NCI-H524 (cell line): ENCODE data around the gene ENDOU.

Experiments
- DNase-seq, 2 experiments: peaks; one replicate each; lab custom pipeline; 2025; lab: John Stamatoyannopoulos, UW

The ENDOU gene, protein sequence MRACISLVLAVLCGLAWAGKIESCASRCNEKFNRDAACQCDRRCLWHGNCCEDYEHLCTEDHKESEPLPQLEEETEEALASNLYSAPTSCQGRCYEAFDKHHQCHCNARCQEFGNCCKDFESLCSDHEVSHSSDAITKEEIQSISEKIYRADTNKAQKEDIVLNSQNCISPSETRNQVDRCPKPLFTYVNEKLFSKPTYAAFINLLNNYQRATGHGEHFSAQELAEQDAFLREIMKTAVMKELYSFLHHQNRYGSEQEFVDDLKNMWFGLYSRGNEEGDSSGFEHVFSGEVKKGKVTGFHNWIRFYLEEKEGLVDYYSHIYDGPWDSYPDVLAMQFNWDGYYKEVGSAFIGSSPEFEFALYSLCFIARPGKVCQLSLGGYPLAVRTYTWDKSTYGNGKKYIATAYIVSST

DNA sequence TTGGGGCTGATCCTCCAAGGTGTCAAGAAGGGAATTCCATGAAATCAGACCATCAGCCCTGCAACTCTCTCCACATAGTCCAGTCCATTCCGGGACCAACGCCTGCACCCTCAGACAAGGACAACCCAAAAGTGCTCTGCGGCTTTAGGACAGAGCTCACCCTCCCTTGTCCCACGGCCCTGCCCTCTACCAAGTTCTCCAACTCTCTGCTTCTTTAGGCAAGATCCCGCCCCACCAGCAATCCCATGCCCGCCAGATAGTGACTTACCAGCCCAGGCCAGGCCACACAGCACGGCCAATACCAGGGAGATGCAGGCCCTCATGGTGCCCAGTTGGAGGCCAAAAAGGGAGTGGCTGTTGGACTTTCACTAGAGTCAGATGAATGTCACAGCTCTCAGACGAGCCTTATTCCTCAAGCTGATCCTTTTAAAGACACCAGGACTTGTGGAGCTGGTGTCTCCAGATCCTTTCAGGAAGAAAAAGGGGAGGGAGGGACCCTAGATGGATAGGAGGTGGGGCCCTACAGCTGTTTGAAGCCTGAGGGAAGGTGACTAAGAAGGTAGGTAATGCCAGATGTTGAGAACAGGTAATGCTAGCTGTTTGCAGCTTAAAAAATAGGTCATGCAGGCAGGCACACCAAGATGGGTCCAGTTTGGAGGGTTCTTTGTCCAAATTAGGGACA, at the start of gene ENDOU:
ENDOU (minus strand) TSS at position 400 of the 682 bp plus-strand sequence; CDS start at position 323, 77 bp downstream.
- no peak for DNase-seq

DNA sequence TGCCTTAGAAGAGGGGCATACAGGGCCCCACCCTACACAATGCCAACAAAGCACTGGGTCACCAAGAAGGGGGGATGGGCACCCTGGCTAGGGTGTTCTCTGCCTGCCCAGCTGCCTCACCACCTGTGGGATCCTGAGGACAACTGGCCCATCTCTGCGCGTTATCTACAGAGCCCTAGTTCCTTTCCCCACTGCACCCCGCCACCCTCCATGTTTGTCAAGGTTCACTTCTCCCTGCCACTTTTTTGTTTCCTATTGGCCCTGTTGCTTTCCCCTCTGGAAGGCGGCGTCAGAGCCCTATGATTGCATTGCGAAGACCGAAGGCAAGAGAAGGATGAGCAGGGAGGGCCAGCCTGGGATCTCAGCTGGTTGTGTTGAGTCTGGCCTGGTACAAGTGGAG, 49.4 kb upstream of the ENDOU start:
- no peak for DNase-seq

DNA sequence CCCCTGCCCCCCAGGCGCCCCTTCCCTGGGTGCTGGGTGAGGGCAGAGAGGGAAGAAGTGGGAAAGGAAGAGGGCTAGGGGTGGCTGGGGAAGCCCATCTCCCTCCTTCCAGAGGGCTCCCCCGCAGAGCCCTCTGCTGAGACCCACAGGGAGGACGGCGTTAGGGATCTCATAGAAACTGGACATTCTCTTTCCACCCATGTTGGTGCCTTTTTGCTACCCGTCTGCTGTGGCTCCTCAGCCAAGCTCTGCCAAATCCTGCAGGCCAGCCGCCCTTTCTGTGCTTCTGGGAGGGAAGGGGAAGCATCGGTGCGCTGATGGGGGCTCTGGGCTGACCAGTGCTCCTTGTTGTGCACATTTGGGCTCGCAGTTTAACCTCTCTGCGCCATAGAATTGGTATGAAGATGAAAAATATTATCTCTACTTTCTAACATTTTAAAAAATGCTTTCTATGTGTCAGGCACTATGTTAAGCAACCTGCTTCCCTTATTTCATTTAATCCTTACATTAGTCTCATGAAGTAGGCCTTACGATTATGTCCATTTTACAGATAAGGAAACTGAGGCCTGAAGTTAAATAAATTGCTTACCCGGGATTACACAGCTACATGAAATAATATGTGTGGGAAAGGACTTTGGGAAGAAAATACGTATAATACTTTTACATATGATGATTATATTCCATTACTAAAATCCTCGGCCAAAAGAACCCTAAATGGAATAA, 48.7 kb upstream of the ENDOU start:
- peak in 1 of 2 experiments; percentile 32 for DNase-seq

DNA sequence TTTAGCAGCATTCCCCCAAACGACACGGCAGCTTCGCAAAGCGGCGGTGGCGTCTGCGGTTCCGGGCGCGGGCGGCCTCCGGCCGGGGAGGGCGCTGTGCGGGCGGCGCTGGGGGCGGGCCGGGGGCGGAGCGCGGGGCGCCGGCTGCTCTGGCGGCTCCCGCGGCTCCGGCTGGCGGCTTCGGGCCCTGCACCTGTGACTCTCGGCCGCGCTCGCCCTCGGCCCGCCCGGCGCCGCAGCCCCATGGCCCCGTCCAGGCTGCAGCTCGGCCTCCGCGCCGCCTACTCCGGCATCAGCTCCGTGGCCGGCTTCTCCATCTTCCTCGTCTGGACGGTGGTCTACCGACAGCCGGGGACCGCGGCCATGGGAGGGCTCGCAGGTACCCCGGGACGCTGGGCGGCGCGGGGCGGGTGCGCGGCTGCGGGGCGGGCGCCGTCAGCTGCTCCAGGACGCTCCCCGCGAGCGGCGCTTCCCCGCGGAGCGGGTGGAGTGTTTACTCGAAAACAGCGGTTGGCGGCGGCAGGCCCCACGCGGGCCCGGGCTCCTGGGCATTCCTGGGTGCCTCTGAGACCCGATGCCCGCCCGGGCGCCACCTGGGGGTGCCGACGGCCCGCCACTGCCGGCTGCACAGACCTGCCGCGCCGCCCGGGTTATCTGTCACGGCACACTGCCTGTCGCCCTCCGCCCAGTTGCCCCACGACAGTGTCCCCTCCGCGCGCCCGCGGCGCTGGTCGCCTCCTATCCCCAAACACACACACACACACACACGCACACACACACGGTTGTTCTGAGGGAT, 48.0 kb upstream of the ENDOU start, which contains the start of gene SLC48A1:
SLC48A1 (plus strand) TSS at position 177 of the 796 bp plus-strand sequence; CDS start at position 244, 67 bp downstream.
- peak; percentile 44 to 51 for DNase-seq

DNA sequence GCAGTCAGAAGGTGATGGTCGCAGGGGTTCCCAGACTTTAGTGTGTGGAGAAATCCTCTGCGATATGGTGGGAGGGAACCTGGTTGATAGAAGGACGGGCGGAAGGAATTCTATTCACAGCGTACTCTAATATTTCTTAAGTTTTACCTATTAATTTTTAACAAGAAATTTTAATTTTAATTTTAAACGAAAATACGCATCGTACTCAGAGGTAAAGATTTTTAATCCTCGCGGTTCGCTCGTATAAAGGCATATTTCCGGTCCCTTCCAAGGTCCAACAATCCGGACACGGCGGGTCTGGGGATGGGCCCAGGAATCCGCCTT, 47.4 kb upstream of the ENDOU start:
- DNase-seq = no peak

DNA sequence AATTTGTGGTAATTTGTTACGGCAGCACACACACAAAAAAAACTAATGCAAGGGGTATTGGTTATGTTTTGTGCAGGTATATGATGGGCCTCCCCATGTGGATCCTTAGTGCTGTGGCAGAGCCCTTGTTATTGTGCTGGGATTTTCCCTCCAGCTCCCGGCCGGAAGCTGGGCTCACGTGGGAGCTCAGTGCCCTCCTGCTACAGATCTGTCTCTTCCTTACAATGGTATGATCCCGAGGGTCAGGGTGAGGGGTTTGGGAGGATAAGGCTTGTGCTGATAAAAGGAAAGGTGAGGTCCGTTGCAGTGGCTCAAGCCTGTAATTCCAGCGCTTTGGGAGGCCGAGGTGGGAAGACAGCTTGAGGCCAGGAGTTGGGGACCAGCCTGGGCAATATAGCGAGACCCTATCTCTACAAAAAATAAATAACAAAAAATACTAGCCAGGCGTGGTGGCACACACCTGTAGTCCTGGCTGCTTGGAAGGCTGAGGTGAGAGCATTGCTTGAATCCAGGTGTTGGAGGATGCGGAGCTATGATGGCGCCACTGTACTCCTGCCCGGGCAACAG, 46.9 kb upstream of the ENDOU start:
- no peak for DNase-seq

DNA sequence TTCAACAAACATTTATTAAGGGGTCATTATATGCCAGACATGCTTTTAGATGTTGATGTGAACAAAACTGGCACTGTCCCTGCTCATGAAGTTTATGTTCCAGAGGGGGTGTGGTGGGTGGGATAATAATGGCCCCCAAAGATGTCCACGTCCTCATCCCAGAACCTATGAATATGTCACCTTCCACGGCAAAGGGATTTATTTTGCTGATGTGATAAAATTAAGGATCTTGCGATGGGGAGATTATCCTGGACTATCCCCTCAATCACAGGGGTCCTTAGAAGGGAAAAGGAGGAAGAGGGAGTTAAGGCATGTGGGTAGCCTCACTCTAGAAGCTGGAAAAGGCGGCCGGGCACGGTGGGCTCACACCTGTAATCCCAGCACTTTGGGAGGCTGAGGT, 46.0 kb upstream of the ENDOU start:
- no peak for DNase-seq

DNA sequence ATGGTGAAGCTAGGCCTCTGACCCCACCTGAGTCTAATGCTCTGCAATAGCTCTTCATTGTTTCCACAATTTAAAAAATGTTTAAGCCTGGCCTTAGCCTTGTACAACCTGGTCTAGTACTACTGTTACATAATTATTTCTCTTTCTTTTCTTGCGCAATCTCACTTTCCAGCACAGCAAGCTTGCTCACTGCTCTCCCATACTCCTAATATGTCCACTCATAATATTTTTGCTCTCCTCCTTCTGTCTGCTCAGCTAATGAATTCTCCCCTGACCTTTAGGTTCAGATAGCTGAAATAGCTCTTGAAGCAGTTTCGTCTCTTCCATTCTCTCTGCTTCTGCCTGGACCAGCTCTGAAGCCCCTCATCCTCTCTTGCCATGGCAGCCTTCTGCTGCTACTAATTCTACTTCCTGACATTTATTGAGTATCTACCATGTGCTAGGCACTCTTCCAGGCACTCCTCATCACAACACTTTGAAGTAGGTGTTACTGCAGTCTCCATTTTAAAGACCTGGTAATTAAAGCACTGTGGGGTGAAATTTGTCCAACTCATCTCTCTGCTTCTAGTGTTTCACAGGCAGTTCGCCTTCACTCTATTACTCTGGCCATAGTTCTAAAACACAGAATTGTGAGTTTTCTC, 44.9 kb upstream of the ENDOU start:
- no peak for DNase-seq

DNA sequence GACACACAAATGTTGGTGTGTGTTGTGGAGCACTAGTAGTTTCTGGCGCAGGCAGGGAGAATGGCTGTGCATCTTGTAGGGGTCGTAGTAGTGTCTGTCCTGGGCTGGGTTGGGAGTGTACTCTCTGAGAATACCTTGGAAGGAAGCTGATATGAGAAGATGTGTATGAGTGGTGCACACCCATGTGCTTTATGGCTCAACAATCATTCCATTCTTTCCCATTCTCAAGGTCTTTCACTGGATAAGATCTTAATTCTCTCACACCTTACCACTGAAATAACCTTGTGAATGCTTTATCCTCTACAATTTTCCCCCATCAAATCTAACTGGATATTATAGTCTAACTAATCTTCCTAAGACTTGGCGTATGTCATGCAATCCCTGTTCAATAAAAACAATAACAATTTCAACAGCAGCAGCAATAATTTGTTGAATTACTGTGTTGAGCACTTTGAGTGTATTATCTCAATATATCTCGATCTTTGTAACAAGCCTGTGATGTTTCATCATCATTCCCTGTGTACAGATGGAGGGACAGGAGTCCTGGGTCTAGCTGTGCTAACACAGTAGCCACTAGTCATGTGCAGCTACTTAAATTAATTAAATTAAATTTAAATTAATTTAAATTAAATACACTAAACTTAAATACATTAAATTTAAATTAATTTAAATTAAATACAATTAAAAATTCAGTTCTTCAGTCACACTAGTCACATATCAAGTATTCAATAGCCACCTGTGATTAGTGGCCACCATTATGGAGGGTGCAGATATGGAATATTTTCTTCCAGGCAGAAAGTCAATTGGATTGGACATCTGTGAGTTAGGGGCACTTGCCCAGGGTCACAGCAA, 44.2 kb upstream of the ENDOU start:
- DNase-seq = no peak

DNA sequence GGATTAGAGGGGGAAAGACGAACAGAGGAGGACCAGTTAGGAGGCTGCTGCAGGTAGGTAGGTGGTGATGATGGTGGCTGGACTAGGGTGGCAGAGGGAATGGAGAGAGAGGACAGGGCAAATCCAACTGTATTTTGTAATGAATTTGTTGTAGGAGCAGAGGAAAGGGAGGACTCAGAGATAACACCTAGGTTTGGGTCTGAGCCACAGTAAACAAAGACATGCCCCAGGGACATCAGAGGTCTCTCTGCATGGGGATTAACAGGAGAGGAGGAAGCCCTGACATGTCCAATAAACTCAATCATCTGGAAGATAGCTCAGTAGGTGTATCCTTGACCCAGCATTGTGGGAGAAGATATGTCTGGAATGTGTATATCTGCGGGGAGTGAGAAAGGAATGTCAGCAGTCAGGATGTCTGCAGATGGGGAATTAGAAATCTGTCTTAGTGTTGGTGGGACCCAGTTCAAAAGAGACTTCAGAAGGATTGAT, 43.1 kb upstream of the ENDOU start:
- DNase-seq = no peak

DNA sequence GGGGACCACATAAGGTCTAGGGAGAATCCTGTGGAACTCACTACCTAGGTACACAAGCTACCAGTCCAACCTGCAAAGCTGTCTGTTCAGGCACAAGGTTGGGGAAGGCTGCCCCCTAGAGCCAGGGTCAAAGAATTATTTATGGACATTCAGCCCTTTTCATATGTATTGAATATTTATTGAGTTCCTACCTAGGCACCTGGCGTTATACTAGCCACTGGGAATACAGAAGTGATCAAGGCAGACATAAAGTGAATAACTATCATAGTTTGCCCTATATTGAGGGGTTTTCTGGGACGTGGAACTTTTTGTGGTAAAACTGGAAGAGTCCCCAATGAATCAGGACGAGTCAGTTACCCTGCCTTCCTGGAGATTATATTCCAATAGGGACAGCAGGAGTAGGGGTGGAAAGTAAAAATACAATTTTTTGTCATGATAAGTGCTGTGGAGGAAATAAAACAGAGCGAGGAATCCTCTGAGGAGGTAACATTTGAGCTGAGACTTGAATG, 42.0 kb upstream of the ENDOU start:
- peak in 1 of 2 experiments; percentile 29 for DNase-seq

DNA sequence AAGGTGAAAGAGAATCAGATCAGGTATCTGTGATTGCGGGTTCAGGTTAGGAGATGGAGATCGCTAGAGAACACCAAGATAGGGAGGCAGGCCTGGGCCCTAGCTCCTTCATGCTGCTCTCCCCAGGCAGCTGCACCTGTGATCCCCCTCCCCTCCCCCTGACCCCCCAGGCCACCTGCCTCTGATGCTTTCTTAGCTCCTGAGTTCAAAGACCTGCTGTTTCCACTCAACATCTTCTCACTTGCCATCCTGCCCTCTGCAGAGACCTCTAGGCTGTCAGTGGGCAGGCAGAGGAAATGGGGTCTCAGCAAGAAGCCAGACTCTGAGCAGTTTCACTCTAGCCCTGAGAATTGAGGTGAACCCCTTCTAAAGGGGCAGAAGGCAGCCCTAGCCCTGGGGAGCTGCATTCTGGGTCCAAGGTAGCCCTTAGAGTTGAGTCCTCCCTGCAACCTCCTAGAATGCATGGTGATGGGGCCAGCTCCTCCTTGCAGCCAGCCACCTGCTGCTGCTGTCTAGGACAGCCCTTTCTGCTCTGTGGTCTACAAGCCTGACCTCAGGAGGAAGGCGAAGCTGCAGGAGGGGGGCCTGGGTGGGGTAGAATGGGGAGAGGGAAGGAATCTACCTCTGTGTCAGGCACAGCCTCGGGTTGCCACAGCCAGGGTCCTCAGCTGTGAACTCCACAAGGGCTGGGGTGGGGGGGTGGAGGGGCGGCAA, 41.4 kb upstream of the ENDOU start:
- DNase-seq = no peak

DNA sequence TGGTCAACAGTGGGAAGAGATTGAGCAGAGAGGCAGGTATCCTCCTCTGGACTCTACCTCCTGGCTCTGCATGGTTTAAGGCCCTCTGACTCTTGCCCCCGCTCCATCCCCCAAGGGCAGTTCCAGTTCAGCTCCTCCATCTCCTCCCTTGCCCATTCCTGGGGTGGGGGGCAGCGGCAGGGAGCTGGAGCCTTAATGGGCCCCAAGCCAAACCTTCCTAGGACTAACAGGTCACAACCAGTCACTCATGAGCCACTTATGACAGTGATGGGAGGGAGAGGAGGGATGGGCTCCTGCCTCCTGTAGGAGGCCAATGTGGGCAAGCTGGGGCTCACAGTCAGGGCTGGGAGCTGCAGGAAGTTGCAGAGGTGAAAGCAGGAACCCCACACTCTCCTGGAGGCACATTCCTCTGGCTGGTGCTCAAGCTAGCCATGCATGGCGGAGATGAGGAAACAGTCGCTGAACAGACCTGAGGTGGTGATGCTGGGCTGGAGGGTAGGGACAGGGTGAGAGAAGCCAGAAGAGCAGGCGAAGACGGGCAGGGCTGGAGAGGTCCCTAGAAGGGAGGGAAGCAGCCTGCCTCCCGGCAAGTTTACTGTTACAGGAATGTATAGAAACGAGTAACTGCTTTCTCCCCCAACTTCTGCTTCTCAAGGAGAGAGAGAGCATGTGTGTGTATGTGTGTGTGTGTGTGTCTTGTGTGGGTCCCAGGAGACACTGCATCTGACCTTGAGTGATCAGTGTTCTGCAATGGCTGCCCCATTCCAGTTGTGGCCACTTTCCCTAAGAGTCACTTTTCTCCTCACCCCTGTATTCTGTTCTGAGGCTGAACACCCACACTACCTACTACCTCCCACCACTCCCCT, 38.4 kb upstream of the ENDOU start:
- no peak for DNase-seq

DNA sequence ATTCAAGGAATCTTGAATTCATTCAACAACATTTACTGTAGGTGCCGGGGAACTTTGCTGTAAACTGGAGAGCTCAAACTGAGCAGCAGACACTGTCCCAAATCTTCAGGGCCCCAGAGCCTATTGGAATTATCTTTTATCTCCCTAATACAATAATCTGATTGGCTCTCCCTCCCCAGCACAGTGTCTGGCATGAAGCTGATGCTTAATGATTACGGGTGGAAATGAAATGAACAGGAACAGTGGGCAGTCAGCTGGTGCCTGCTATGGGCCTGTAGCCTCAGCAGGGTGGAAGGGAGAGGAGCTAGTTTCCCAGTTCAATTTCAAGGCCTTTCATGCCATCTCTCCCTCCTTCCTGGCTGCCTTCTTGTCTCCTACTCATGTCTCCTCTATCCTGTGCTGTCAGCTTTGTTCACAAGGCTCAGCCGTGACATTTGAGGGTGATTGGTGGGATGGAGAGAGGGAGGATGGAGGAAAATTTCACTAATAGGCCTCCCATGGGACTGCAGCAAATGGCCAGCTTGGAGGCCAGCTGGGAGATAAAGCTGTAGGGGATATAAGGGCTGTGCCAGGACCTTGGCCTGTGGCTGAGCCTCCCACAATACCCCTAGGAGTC, 37.7 kb upstream of the ENDOU start:
- peak; percentile 13 to 36 for DNase-seq

DNA sequence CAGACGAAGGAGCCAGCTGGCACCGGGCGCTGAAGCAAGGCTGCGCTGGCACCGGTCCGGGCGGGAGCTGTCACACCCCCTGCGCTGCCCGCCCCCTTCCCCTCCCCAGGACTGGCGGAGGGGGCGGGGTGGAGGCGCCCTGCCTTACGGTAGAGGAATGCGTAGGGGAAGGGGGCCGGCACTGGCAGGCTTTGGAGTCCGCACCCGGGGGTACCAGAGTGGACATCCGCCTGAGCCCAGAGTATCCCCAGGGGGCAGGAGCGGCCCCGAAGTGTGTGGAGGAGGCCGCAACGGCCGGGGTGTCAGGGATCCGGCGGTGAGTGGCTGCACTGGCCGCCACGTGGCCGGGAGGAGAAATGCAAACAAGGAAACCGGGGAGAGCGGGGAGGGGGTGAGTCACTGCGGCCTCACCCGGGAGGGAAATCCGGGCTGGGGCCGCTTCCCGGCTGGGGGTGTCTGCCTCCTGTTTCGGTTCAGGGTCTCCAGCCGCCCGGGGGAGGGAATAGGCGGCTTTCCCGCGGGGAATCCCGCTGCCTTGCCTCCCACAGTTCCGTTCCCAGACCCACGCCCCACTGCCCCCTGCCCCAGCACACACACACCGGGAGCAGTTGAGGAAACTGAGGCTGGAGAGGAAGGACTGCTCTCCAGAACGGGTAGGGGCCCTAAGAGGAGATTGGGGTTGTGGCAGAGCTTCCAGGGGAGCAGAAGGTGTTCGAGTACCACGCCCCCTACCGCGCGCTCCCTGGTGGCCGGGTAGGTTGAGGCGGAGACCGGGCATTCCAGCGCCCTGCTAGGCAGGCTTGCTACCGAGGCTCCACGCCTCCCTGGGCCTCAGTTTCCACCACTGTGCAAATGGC, 33.8 kb upstream of the ENDOU start, which contains the start of gene RAPGEF3:
RAPGEF3 (minus strand) TSS at position 47 of the 857 bp plus-strand sequence. CDS start 324 bp downstream, outside the sequence.
- peak; percentile 34 to 63 for DNase-seq

DNA sequence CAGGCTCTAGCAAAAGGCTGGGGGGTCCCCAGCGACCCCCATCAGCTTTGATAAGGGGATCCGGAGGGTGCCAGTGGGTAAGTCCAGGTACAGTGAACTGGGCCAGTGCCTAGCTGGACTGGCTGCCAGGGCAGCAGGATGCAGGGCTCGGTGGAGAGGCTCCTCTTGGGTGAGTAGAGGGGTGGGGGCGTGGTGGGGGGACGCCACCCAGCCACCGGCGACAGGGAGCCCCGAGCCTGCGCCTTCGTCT, 33.2 kb upstream of the ENDOU start:
- no peak for DNase-seq
